ENCODE measurements around the gene NMNAT2.
"Not testable (repeated sequence)": the region's sequence is repeated elsewhere in the genome, so short reads cannot be mapped to it uniquely, and the experiment has no call there.

Gene NMNAT2

GRCh38 chr1:183416850-183417771, 1.1 kb downstream of the NMNAT2 start:
- no peak for DNase-seq

- DNase-seq = no peak
Observed at GRCh38 chr1:183414365-183414764, 3.8 kb downstream of the NMNAT2 start.

GRCh38 chr1:183411091-183411490, 7.1 kb downstream of the NMNAT2 start:
- DNase-seq = no peak

GRCh38 chr1:183407961-183408360, 10.2 kb downstream of the NMNAT2 start:
- DNase-seq = no peak

- no peak for DNase-seq
Observed at GRCh38 chr1:183407474-183407873, 10.7 kb downstream of the NMNAT2 start.

GRCh38 chr1:183404476-183404875, 13.7 kb downstream of the NMNAT2 start:
- DNase-seq = no peak

GRCh38 chr1:183403498-183403897, 14.7 kb downstream of the NMNAT2 start:
- DNase-seq = no peak

GRCh38 chr1:183401565-183401964, 16.6 kb downstream of the NMNAT2 start:
- not testable (repeated sequence) for DNase-seq

GRCh38 chr1:183394435-183394834, 23.7 kb downstream of the NMNAT2 start:
- no peak for DNase-seq

GRCh38 chr1:183391863-183392262, 26.3 kb downstream of the NMNAT2 start:
- no peak for DNase-seq

- DNase-seq = no peak
Observed at GRCh38 chr1:183390561-183390960, 27.6 kb downstream of the NMNAT2 start.

GRCh38 chr1:183388735-183389134, 29.4 kb downstream of the NMNAT2 start:
- no peak for DNase-seq

- DNase-seq = no peak
Observed at GRCh38 chr1:183385340-183386144, 32.6 kb downstream of the NMNAT2 start.

- no peak for DNase-seq
Observed at GRCh38 chr1:183379951-183380350, 38.2 kb downstream of the NMNAT2 start.

GRCh38 chr1:183375381-183375780, 42.8 kb downstream of the NMNAT2 start:
- DNase-seq = no peak

- no peak for DNase-seq
Observed at GRCh38 chr1:183374825-183375224, 43.4 kb downstream of the NMNAT2 start.

GRCh38 chr1:183372586-183373230, 45.5 kb downstream of the NMNAT2 start:
- DNase-seq = no peak

- DNase-seq = no peak
Observed at GRCh38 chr1:183370399-183371058, 47.7 kb downstream of the NMNAT2 start.

GRCh38 chr1:183368213-183369108, 49.7 kb downstream of the NMNAT2 start:
- DNase-seq = no peak

GRCh38 chr1:183366116-183366515, 52.1 kb downstream of the NMNAT2 start:
- no peak for DNase-seq

GRCh38 chr1:183365676-183366075, 52.5 kb downstream of the NMNAT2 start:
- DNase-seq = no peak

GRCh38 chr1:183365093-183365492, 53.1 kb downstream of the NMNAT2 start:
- DNase-seq = no peak

All from NCI-H1048 (cell line).